GM12878 (cell line): Measurements from ENCODE around the gene C17orf114.

Experiments used
- ATAC-seq: fragments of 200-7000 bp; cut with Tn5 transposase; 3 replicates; pipeline ENCODE4 v1.9.1; 2020; ENCODE audit warnings: mild to moderate bottlenecking, moderate library complexity
- BruUV-seq: library from RNA; stranded (reverse); fragments of 400-500 nt; replicated peaks from 2 replicates; lab custom pipeline; 2021; lab: Mats Ljungman, UMichigan
- CTCF ChIA-PET: fragments of 300-600 bp; sonication (Branson Sonifier 250); formaldehyde crosslinking; extraction: SDS; loops from one replicate; lab custom pipeline; 2021; ENCODE audit warnings: inconsistent platforms; lab: Yijun Ruan, JAX
- POLR2A ChIA-PET: fragments of 350-600 bp; formaldehyde crosslinking; extraction: SDS; loops from one replicate; lab custom pipeline; 2021; ENCODE audit warnings: inconsistent platforms; lab: Charles Lee
- RAD21 ChIA-PET: fragments of 300-600 bp; sonication (Branson Sonifier 250); formaldehyde crosslinking; loops from one replicate; lab custom pipeline; 2023; ENCODE audit warnings: antibody characterized with exemption; ENCODE audit not compliant: unreplicated experiment; lab: Charles Lee
- SMC1A ChIA-PET: fragments of 300-600 bp; sonication (Branson Sonifier 250); formaldehyde crosslinking; loops from one replicate; lab custom pipeline; 2023; ENCODE audit not compliant: unreplicated experiment, uncharacterized antibody; lab: Charles Lee
- DNase-seq: peaks from one replicate; pipeline ENCODE4 v3.0.0-alpha.2; 2011; ENCODE audit warnings: low read depth, low spot score
- FAIRE-seq: peaks from 3 replicates; lab custom pipeline; 2011; peaks lifted over from hg19 to GRCh38; lab: Jason Lieb, UNC
- H2AFZ ChIP-seq: 2 replicates; pipeline ENCODE4 v1.6.0; 2011; ENCODE audit warnings: low read depth, low read length, control low read depth; ENCODE audit not compliant: control insufficient read depth
- H3K27ac ChIP-seq: 2 replicates; pipeline ENCODE4 v1.5.1; 2011; ENCODE audit warnings: control low read depth; ENCODE audit not compliant: control insufficient read depth, insufficient read depth
- H3K27me3 ChIP-seq, 2 experiments: replicated peaks in 1 of 2; 2 replicates each; pipeline versions ENCODE4 v1.6.0 to v1.6.1; 2011; ENCODE audit warnings: low read length in 1 of 2; ENCODE audit not compliant: control insufficient read depth in 2 of 2, insufficient read depth in 2 of 2
- H3K36me3 ChIP-seq, 2 experiments: 2 replicates each; pipeline ENCODE4 v1.5.1; 2011; ENCODE audit warnings: low read length in 1 of 2; ENCODE audit not compliant: control insufficient read depth in 2 of 2, insufficient read depth in 2 of 2
- H3K4me1 ChIP-seq: 2 replicates; pipeline ENCODE4 v1.6.1; 2011; ENCODE audit warnings: mild to moderate bottlenecking, low read length, moderate library complexity, mixed read lengths; ENCODE audit not compliant: control insufficient read depth, insufficient read depth
- H3K4me2 ChIP-seq: 2 replicates; pipeline ENCODE4 v1.6.0; 2011; ENCODE audit warnings: control low read depth; ENCODE audit not compliant: control insufficient read depth, insufficient read depth
- H3K4me3 ChIP-seq: fragments of 200-600 bp; sonication (generic); 2 replicates; pipeline ENCODE4 v1.5.1; 2016
- H3K79me2 ChIP-seq: 2 replicates; pipeline ENCODE4 v1.6.0; 2011; ENCODE audit warnings: low read length; ENCODE audit not compliant: control insufficient read depth, insufficient read depth
- H3K9ac ChIP-seq: 2 replicates; pipeline ENCODE4 v1.8.0; 2011; ENCODE audit warnings: low read length, control low read depth, mixed read lengths; ENCODE audit not compliant: control insufficient read depth, insufficient read depth
- H3K9me3 ChIP-seq: replicated peaks from 3 replicates; pipeline ENCODE4 v1.5.1; 2011; ENCODE audit warnings: mild to moderate bottlenecking, low read length; ENCODE audit not compliant: control insufficient read depth, insufficient read depth
- H4K20me1 ChIP-seq: 2 replicates; pipeline ENCODE4 v1.6.0; 2011; ENCODE audit not compliant: control insufficient read depth, insufficient read depth
- CEBPB ChIP-seq, 2 experiments: fragments of 150-350 bp in 1 of 2; IDR thresholded peaks; 2 replicates each; pipeline ENCODE4 v1.6.1; 2012 to 2014; ENCODE audit warnings: low read depth in 2 of 2, low read length in 2 of 2, borderline replicate concordance in 1 of 2, inconsistent platforms in 1 of 2
- WGBS: methylation state at CpG from one replicate; pipeline ENCODE4 v1.1.6; 2016; ENCODE audit warnings: low lambda C conversion rate; ENCODE audit not compliant: insufficient replicate concordance, insufficient coverage; ENCODE audit errors: missing lambda C conversion rate; 5-methylcytosine and 5-hydroxymethylcytosine counted together
- in situ Hi-C: fragments of 300-500 bp; cut with MboI; formaldehyde crosslinking; loops from 9 replicates; pipeline ENCODE4 v1.14.3; 2018; ENCODE audit warnings: mixed read lengths
- intact Hi-C: fragments of 100-400 bp; cut with micrococcal nuclease; formaldehyde crosslinking; loops from one replicate; pipeline ENCODE4 v1.14.2; 2022; ENCODE audit not compliant: unreplicated experiment
- TF ChIP-seq, protein P1 (sequence below), 3 experiments: IDR thresholded peaks in 2 of 3; conservative IDR thresholded peaks in 1 of 3; 2 replicates each; pipeline ENCODE4 v1.5.1; 2011; ENCODE audit warnings: low read depth in 3 of 3, low read length in 3 of 3, mild to moderate bottlenecking in 3 of 3, control low read depth in 2 of 3, moderate library complexity in 2 of 3, inconsistent platforms in 1 of 3, mixed read lengths in 1 of 3; ENCODE audit not compliant: control insufficient read depth in 2 of 3, insufficient read depth in 1 of 3; ENCODE audit errors: extremely low read depth in 1 of 3
- TF ChIP-seq, protein P2 (sequence below): fragments of 450-650 bp; conservative IDR thresholded peaks from 2 replicates; pipeline ENCODE4 v1.6.1; 2017; ENCODE audit warnings: mild to moderate bottlenecking, moderate library complexity

The C17orf114 gene

DNA sequence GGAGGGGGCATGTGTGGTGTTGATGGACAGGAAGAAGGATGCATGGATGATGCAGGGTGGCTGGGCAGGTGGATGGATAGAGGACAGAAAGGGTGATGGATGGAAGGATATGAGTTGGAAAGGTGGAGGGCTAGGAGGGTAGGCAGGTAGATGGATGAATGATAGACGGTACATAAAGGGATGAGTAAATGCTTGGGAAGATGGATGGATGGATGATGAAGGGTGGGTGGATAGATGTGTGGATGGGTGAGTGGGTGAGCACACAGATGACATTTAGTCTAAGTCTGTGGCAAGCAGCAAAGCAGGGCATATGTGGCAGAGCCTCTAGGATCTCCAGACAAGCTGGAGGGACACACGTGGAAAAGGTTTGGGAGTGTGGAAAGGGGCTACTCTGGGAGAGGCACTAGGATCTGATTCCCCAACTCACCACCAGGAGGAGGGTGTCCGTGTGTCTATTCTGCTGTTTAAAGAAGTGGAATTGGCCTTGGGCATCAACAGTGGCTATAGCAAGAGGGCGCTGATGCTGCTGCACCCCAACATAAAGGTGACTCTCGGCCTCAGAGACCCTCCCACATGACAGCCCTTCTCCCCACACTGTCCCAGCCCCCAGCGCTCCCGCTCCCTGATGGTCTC lies 13.0 kb upstream of the C17orf114 start:
- CTCF ChIA-PET: no interaction called here
- no peaks in the 10 kb centered on the region for H3K9me3 ChIP-seq
- BruUV-seq: no TSS peak
- no peak overlapping the region for H3K9ac ChIP-seq
- H3K36me3 ChIP-seq: no peaks in the 10 kb centered on the region
- ATAC-seq: no peak
- H3K79me2 ChIP-seq: no peaks in the 10 kb centered on the region
- intact Hi-C loops: no loop called here
- FAIRE-seq: no peak
- RAD21 ChIA-PET: no interaction called here
- no peak for TF ChIP-seq CEBPB (IDR thresholded peaks at IDR 0.05; ENCODE audit: borderline replicate concordance in 1 of 2, low read depth in 2 of 2, low read length in 2 of 2)
- TF ChIP-seq, protein P1, sequence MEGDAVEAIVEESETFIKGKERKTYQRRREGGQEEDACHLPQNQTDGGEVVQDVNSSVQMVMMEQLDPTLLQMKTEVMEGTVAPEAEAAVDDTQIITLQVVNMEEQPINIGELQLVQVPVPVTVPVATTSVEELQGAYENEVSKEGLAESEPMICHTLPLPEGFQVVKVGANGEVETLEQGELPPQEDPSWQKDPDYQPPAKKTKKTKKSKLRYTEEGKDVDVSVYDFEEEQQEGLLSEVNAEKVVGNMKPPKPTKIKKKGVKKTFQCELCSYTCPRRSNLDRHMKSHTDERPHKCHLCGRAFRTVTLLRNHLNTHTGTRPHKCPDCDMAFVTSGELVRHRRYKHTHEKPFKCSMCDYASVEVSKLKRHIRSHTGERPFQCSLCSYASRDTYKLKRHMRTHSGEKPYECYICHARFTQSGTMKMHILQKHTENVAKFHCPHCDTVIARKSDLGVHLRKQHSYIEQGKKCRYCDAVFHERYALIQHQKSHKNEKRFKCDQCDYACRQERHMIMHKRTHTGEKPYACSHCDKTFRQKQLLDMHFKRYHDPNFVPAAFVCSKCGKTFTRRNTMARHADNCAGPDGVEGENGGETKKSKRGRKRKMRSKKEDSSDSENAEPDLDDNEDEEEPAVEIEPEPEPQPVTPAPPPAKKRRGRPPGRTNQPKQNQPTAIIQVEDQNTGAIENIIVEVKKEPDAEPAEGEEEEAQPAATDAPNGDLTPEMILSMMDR (IDR thresholded peaks at IDR 0.05 in 2 of 3, conservative IDR thresholded peaks at IDR 0.05 in 1 of 3; ENCODE audit: control insufficient read depth in 2 of 3, extremely low read depth in 1 of 3, insufficient read depth in 1 of 3, low read depth in 3 of 3, low read length in 3 of 3): peak in 2 of 3 experiments; percentile 13 to 25; a peak in 2 of 6 replicates
- TF ChIP-seq, protein P2, sequence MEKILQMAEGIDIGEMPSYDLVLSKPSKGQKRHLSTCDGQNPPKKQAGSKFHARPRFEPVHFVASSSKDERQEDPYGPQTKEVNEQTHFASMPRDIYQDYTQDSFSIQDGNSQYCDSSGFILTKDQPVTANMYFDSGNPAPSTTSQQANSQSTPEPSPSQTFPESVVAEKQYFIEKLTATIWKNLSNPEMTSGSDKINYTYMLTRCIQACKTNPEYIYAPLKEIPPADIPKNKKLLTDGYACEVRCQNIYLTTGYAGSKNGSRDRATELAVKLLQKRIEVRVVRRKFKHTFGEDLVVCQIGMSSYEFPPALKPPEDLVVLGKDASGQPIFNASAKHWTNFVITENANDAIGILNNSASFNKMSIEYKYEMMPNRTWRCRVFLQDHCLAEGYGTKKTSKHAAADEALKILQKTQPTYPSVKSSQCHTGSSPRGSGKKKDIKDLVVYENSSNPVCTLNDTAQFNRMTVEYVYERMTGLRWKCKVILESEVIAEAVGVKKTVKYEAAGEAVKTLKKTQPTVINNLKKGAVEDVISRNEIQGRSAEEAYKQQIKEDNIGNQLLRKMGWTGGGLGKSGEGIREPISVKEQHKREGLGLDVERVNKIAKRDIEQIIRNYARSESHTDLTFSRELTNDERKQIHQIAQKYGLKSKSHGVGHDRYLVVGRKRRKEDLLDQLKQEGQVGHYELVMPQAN: no peak
- no peak overlapping the region for H3K4me2 ChIP-seq
- no peak overlapping the region for H3K4me3 ChIP-seq
- H2AFZ ChIP-seq: no peak overlapping the region
- H3K4me1 ChIP-seq: no peaks in the 10 kb centered on the region
- H4K20me1 ChIP-seq: no peaks in the 10 kb centered on the region
- in situ Hi-C loops: no loop called here
- DNase-seq: no peak
- WGBS: 67% methylated on average over 7 of the region's 7 CpGs
- POLR2A ChIA-PET: no interaction called here
- H3K27me3 ChIP-seq: no peaks in the 10 kb centered on the region
- no peak overlapping the region for H3K27ac ChIP-seq
- SMC1A ChIA-PET: no interaction called here
